ENCODE measurements around the gene VPS8.
"Not testable (repeated sequence)": the region's sequence is repeated elsewhere in the genome, so short reads cannot be mapped to it uniquely, and the experiment has no call there.

The VPS8 gene

GRCh38 chr3:184873141-184873540 is 61.2 kb downstream of the VPS8 start:
- no peak for DNase-seq

DNA sequence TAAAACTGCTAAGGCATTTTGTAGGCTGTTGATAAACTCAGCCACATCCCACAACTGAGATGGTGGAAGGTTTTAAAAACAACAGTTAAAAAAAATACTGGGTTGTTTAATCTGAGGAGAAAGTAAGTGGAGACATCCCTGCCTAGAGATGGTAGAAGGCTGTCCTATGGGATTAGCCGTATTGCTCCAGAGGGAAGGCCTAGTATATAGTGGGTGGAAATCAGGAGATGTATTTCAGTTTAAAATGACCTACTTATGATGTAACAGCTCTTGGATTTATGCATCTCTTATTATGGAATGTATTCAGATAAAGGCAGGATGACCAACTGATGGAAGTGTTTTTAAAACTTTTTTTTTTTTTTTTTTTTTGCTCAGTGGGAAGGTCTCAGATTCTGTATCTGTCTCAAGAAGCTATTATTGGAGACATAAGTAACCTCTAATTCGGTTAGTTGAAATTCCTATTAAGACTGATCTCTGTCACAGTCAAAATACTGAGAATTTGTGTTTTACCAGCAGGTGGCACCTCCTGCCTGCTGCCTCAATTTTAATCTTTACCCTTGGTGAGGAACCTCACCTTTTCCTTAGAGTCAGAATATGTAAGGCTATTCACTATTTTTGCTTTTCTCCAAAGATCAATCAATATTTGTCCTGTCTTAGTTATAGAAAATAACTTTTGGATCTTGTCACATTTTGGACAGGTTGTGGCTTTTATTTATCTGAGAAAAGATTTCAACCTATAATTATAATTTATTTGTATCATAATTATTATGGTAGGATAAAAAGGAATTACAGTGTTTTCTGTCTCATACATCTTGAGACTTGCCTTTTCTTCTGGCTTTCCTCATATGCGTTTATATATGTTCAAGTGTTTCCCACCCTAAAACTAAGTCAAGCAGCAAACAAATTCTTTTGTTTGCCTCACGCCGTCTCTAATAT is 63.0 kb downstream of the VPS8 start:
- peak; percentile 32 for DNase-seq

- DNase-seq: no peak
Observed at GRCh38 chr3:184880276-184881019, 68.5 kb downstream of the VPS8 start.

DNA sequence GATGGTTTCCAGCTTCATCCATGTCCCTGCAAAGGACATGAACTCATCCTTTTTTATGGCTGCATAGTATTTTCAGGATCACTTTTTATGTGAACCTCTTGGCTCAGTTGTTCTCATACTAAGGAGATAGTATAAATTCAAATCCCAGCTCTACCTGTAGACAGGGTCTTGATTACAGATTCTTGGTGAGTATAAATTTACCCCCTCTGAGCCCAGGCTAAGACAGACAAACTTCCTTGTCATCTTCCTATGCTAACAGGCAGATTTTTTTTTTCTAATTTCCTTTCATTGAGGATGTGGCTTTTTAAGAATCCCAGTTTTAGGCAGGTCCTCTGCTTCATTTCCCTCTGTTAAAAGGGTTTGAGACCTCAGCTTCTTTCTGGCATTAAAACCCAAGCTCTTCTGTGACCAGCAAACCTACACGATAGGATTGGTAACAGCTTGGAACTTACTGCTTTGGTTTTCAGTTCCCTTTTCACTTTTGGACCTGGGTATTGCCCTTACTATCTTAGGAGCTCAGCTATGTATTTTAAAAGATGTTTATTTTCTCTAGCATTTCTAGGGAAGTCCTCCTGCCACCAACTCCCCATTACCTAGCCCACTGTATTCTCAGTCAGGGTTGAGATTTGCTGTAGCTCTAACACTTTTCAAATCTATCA is 72.5 kb downstream of the VPS8 start:
- no peak for DNase-seq

DNA sequence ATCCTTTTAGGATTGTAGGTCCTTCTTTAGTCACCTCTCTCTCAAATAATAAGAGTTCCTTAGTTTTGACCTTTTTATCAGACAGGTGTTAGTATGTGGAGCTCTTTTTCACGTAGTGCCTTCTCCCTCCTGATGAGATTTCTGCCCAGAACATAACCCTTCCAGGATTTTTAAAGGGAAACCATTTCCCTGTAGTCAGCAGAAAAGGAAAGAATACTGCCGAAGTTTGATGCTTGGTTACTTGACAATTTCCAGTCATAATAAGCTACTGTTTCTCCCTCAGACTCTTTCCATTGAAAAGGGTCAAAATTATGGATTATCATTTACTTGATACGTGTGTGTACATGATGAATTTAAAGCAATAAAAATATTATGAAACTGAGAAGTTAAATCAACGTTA is 73.1 kb downstream of the VPS8 start:
- no peak for DNase-seq

DNA sequence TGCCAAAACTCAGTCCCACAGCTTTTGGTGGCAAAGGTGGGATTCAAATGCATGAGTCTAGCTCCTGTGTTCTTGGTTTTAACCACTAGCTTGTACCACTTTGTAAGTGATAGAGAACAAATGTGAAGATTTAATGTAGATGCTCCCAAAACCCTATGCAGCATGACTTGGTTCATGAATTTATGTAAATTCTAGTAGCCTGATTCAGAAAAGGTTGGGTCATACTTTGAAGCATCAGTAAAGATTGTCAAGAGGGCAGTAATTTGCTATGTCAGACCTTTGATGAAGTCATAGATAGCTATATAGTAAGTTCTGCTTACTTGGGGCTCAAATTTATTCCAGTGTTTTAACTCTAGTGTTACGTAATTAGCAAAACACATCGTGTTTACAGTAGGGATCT is 75.6 kb downstream of the VPS8 start:
- DNase-seq: no peak

GRCh38 chr3:184889312-184889904 is 77.4 kb downstream of the VPS8 start:
- DNase-seq: no peak

- no peak for DNase-seq
Observed at GRCh38 chr3:184894051-184894450, 82.1 kb downstream of the VPS8 start.

DNA sequence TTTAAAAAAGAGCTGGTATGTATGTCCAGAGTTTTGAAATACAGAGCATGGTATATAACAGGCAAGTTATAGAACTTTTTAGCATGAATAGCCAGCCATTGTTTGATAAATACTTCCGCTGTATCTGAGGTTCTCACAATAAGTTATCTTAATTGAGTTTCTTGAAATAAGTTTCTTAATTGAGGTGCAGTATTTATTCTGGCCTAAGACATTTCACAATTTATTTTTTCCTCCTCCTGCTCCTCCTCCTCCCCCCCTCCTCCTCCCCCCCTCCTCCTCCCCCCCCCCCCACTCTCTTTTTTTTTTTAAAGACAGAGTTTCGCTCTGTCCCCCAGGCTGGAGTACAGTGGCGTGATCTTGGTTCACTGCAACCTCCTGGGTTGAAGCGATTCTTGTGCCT is 83.4 kb downstream of the VPS8 start:
- no peak for DNase-seq

DNA sequence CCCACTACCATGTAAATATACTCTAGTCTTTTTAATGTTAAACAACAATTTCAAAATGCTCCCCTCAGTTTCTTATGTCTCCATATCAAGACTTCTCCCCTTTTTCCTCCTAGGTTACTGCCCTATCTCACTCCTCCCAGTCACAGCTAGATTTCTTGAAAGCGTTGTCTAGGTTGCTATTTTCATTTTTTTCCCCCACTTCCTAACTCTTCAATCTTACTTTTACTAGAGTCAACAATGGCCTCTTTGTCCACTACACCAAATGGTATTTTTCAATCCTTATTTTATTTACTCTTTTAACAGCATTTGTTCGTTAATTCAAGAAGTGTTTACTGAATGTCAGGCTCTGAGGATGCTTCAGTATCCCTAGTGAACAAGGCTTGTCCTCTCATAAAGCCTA is 84.4 kb downstream of the VPS8 start:
- no peak for DNase-seq

DNA sequence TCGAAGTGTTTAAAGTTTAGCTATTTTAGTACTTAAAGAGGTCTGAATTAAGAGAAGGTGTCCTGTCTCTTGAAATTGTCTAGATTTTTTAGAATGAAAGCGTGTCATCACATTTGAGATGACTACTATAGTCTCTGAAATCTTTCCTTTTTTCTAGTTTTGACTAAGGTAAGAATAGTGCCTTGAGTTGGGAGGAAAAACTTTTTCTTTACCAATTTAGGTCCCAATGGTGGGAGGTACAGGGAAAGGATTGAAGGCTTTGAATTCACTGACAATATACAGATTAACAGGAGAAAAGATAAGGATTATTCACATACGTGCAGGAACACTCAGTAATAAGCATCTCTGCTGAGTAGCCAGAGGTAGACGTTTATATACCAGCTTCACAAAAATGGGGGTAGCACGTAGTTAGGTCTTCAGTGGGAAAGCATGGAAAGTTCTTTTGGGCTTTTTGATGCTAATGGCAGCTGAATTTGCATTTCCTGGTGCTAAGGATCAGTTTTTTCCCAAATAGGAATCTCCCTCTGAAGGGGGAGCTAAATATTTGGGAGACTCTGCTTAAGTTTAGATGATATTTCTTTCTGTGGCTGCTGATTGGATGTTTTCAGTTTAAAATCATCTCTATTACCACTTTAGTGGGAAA is 88.1 kb downstream of the VPS8 start:
- DNase-seq: no peak

DNA sequence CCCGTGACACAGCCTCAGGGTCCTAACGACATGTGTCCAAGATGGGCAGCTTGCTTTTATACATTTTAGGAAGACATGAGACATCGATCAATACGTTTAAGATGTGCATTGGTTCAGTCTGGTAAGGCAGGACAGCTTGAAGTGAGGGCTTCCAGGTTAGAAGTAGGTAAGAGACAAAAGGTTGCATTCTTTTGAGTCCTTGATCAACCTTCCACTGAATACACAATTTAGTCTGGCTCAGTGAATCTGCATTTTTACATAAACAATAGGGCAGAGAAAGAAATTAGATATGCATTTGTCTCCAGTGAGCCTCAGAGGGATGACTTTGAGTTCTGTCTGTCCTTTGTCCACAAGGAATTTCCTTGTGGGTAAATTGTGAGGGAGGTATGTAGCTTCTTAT is 95.1 kb downstream of the VPS8 start:
- not testable (repeated sequence) for DNase-seq

GRCh38 chr3:184907681-184908649 is 96.0 kb downstream of the VPS8 start:
- DNase-seq: no peak

DNA sequence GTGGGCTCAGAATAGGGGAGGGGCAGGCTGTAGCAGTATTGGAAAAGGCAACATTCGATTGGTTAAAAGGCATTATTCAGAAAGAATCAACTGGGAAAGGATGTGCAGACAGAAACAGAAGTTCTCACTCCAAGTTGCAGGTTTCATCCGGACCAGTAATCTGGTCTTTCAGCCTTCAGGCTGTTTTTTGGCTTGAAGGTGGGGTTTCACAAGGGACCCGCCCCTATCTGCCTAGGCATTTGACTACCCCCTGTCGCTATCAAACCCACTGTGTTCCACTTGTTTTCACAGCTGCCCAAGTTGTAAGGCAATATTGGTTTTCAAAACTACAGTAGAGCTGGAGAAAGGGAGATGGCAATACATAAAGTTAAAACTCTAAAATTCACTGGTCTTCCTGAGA is 96.9 kb downstream of the VPS8 start:
- DNase-seq: no peak

DNA sequence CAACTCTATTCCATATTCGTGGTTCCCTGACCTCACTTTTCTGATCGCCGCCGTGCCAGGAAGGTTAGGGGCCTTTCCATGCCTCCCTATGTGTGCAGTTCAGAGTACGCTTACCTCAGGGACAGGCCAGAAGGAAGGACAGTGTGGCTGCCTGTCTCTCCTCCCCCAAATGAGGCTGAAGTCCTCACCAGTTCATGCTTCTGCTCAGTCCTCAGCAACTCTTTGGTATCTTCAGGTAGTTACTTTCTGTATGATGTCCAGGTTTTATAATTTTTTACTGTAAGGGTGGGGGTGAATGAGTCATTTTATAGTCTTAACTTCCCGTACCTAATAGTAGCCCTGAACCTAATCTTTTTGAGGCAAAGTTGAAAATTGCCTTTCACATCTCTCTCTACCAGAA is 98.7 kb downstream of the VPS8 start:
- no peak for DNase-seq

DNA sequence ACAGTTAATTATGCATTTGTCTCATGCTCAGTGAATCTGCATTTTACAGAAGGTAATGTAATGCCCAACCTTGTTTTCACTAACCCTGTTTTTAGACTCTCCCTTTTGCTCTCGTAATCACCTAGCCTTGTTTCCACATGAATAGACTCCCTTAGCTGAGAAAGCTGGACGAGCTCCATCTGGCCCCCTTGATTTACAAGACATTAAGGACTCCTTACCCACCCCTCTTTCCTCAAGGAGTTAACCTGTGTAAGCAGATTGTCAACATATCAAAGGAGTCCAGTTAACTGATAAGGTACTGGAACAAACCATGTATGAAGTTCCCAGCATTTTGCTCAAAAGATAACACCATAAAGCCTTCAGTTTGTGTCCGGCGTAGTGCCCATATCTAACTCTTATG is 99.6 kb downstream of the VPS8 start:
- no peak for DNase-seq

- no peak for DNase-seq
Observed at GRCh38 chr3:184912163-184912562, 100.2 kb downstream of the VPS8 start.

GRCh38 chr3:184914628-184915027 is 102.7 kb downstream of the VPS8 start:
- DNase-seq: peak; percentile 44

- DNase-seq: no peak
Observed at GRCh38 chr3:184918750-184919149, 106.8 kb downstream of the VPS8 start.

DNA sequence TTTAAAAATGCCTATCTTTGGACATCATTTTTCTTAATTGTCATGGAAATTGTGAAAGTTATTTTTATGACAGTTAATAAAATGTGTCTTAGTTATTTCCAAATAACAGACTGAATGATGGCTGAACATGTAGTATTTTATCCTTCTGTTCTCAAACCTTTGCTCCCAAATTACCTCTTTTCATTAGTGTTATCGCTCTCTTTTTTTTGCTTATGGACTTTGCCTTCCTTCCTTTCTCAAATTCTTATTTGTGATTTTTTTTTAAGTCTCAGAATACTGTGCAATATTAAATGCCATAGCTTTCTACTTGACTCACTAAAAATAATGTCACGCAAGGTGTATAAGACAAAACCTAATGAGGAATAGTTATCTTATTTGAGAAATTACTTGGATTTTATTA is 107.7 kb downstream of the VPS8 start:
- no peak for DNase-seq

DNA sequence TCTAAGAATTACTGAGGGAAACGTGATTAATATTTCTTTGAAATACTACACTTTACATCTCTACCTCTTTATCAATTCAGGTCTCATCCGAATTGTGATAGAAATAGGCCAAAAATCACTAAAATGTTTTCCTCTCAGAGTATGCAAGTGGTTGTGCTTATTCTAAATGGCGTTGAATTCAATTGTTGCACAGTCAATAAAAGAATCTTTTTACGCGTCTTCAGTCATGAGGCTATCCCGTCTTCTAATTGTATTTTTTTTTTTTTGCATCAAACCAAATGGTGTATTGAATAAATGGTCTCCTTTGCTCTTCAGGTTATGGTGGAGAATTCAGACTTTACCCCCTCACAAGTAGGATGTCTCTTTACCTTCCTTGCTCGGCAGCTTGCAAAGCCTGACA is 112.6 kb downstream of the VPS8 start:
- no peak for DNase-seq

Data from EL (cell line).